ENCODE data around the gene USH1C. TPM values are rescaled to one million over a fixed set of nuclear protein-coding genes. Genes with fewer than 3 reads are reported as not detected.

Gene USH1C
- total RNA-seq, 2 donors from 2014 or later, result not detected

GRCh38 chr11:17579451-17579850 is 35.2 kb upstream of the USH1C start:
- no peak overlapping the region for H3K27ac ChIP-seq
- no peak for DNase-seq (ENCODE audit: low spot score)
- H3K4me3 ChIP-seq, result no peak overlapping the region
- H3K36me3 ChIP-seq, result no peaks in the 10 kb centered on the region
- H3K9me3 ChIP-seq, result no peaks in the 10 kb centered on the region
- TF ChIP-seq POLR2AphosphoS5 (IDR thresholded peaks at IDR 0.05), result no peak
- no peak for TF ChIP-seq CTCF (IDR thresholded peaks at IDR 0.05)
- TF ChIP-seq POLR2A (IDR thresholded peaks at IDR 0.05), result no peak
- H3K4me1 ChIP-seq (replicated peaks), result no peaks in the 10 kb centered on the region
- WGBS, result 91% methylated on average over 7 of the region's 7 CpGs
- intact Hi-C loops (cut with DNase I), result no loop called here
- H3K27me3 ChIP-seq (replicated peaks; ENCODE audit: insufficient read depth), result no peaks in the 10 kb centered on the region

GRCh38 chr11:17578958-17579357 is 34.7 kb upstream of the USH1C start:
- Histone ChIP-seq H3K27me3 (replicated peaks; ENCODE audit: insufficient read depth) (no peaks in the 10 kb centered on the region), H3K4me3 (no peak overlapping the region), H3K27ac (no peak overlapping the region), H3K36me3 (no peaks in the 10 kb centered on the region), H3K4me1 (replicated peaks) (no peaks in the 10 kb centered on the region), H3K9me3 (no peaks in the 10 kb centered on the region)
- WGBS, result 84% methylated on average over 8 of the region's 8 CpGs
- TF ChIP-seq CTCF (IDR thresholded peaks at IDR 0.05) (no peak), POLR2AphosphoS5 (IDR thresholded peaks at IDR 0.05) (no peak), POLR2A (IDR thresholded peaks at IDR 0.05) (no peak)
- DNase-seq (ENCODE audit: low spot score), result no peak
- intact Hi-C loops (cut with DNase I), result no loop called here

- Histone ChIP-seq H3K36me3 (no peaks in the 10 kb centered on the region), H3K4me1 (replicated peaks) (no peaks in the 10 kb centered on the region), H3K27me3 (replicated peaks; ENCODE audit: insufficient read depth) (no peaks in the 10 kb centered on the region), H3K4me3 (no peak overlapping the region), H3K27ac (no peak overlapping the region), H3K9me3 (no peaks in the 10 kb centered on the region)
- 85% methylated on average over 11 of the region's 11 CpGs for WGBS
- intact Hi-C loops (cut with DNase I), result no loop called here
- DNase-seq (ENCODE audit: low spot score), result no peak
- TF ChIP-seq CTCF (IDR thresholded peaks at IDR 0.05) (no peak), POLR2AphosphoS5 (IDR thresholded peaks at IDR 0.05) (no peak), POLR2A (IDR thresholded peaks at IDR 0.05) (no peak)
These were observed 34.1 kb upstream of the USH1C start for GRCh38 chr11:17578296-17578695.

GRCh38 chr11:17575431-17576425 is 31.5 kb upstream of the USH1C start:
- no peak for TF ChIP-seq CTCF (IDR thresholded peaks at IDR 0.05)
- TF ChIP-seq POLR2AphosphoS5 (IDR thresholded peaks at IDR 0.05), result no peak
- TF ChIP-seq POLR2A (IDR thresholded peaks at IDR 0.05), result no peak
- Histone ChIP-seq H3K4me3 (no peak overlapping the region), H3K36me3 (no peaks in the 10 kb centered on the region), H3K9me3 (no peaks in the 10 kb centered on the region), H3K27me3 (replicated peaks; ENCODE audit: insufficient read depth) (no peaks in the 10 kb centered on the region), H3K4me1 (replicated peaks) (no peaks in the 10 kb centered on the region), H3K27ac (no peak overlapping the region)
- DNase-seq (ENCODE audit: low spot score), result no peak
- WGBS, result 86% methylated on average over 16 of the region's 16 CpGs
- intact Hi-C loops (cut with DNase I), result no loop called here

Measured in prostate gland (tissue), 2 donors.